Muscle of back (tissue), 11 donors: ENCODE data around the gene CHMP6. TPM values are rescaled to one million over a fixed set of nuclear protein-coding genes. Genes with fewer than 3 reads are reported as not detected.

ENCODE experiments used
- DNase-seq, 3 donors: peaks; one replicate each; pipeline versions ENCODE4 v3.0.0 to v3.0.0-alpha.2; 2013
- polyA plus RNA-seq, 10 donors: library from polyadenylated mRNA; unstranded; fragments of 120-200 nt; gene quantifications; one replicate each; pipeline ENCODE4 v1.2.1, GENCODE V29; 2013; ENCODE audit not compliant: insufficient read length in 10 of 10

Gene CHMP6
- polyA plus RNA-seq, 10 donors = 17.0 to 26.6 (median 24.9) TPM

GRCh38 chr17:81039854-81040758, 48.5 kb downstream of the CHMP6 start:
- peak in 1 of 3 donors; percentile 60 for DNase-seq

- DNase-seq = no peak
These were observed 49.2 kb downstream of the CHMP6 start for GRCh38 chr17:81040791-81041337.

GRCh38 chr17:81042606-81043005, 51.0 kb downstream of the CHMP6 start:
- DNase-seq = no peak

GRCh38 chr17:81043319-81043724, 51.7 kb downstream of the CHMP6 start:
- no peak for DNase-seq

- DNase-seq = peak in 1 of 3 donors; percentile 51
These were observed 52.2 kb downstream of the CHMP6 start for GRCh38 chr17:81043725-81044427.

GRCh38 chr17:81044428-81044763, 52.8 kb downstream of the CHMP6 start:
- DNase-seq = no peak

- peak; percentile 77 to 96 (median 91) for DNase-seq
These were observed 53.3 kb downstream of the CHMP6 start for GRCh38 chr17:81044764-81045589.

- no peak for DNase-seq
These were observed 54.0 kb downstream of the CHMP6 start for GRCh38 chr17:81045590-81046095.

GRCh38 chr17:81046132-81046769, 54.6 kb downstream of the CHMP6 start:
- no peak for DNase-seq

GRCh38 chr17:81046770-81047359, 55.2 kb downstream of the CHMP6 start:
- no peak for DNase-seq

GRCh38 chr17:81048827-81049371, 57.3 kb downstream of the CHMP6 start:
- no peak for DNase-seq

DNA sequence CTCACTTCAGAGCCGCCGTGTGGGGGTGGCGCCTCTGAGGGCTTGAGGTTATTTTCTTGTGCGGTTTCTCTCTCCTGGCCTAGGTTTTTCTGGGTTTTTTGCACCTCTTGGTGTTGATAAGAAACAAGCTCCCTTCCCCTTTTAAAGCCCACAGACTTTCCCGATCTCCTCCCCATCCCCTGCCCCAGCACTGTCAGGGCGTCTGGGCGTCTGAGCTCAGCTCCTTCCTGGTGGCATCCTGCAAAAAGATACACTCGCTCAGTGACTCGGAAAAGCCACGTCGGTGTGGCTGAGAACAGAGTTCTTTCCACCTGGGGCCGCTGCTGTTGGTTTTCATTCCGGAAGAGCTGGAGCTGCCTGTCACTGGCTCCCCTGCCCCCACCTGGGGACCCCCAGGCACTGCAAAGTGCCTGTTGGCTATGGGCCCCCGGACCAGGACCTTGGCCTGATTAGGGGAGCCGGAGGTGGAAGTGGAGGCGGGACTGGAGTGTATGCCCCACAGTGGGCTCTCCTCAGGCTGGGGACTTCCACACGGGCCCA, 57.8 kb downstream of the CHMP6 start:
- DNase-seq = no peak

Other genes with a start within 250 kb of the CHMP6 start
- gene BAIAP2, start 43.3 kb downstream of the CHMP6 start, polyA plus RNA-seq = 10 to 100 TPM; 12.1 to 25.2 (median 16.6) TPM
- gene PVALEF, start 173.7 kb downstream of the CHMP6 start, polyA plus RNA-seq = under 1 TPM; 0.13 to 0.86 (median 0.43) TPM
- 10 to 100 TPM in 3 of 10 donors, 1 to 10 TPM in 7; 6.9 to 12.0 (median 8.9) TPM for gene AATK, start 174.4 kb downstream of the CHMP6 start, polyA plus RNA-seq
- gene CEP131, start 231.1 kb downstream of the CHMP6 start, polyA plus RNA-seq = 10 to 100 TPM in 4 of 10 donors, 1 to 10 TPM in 6; 7.1 to 14.4 (median 9.2) TPM
- 10 to 100 TPM in 9 of 10 donors, 1 to 10 TPM in 1; 7.7 to 14.8 (median 11.6) TPM for gene TEPSIN, start 247.2 kb downstream of the CHMP6 start, polyA plus RNA-seq
- gene NDUFAF8, start 247.5 kb downstream of the CHMP6 start, polyA plus RNA-seq = 10 to 100 TPM; 33.4 to 52.8 (median 42.1) TPM